Measurements from ENCODE around the gene RAPGEF4.

RAPGEF4 gene

DNA sequence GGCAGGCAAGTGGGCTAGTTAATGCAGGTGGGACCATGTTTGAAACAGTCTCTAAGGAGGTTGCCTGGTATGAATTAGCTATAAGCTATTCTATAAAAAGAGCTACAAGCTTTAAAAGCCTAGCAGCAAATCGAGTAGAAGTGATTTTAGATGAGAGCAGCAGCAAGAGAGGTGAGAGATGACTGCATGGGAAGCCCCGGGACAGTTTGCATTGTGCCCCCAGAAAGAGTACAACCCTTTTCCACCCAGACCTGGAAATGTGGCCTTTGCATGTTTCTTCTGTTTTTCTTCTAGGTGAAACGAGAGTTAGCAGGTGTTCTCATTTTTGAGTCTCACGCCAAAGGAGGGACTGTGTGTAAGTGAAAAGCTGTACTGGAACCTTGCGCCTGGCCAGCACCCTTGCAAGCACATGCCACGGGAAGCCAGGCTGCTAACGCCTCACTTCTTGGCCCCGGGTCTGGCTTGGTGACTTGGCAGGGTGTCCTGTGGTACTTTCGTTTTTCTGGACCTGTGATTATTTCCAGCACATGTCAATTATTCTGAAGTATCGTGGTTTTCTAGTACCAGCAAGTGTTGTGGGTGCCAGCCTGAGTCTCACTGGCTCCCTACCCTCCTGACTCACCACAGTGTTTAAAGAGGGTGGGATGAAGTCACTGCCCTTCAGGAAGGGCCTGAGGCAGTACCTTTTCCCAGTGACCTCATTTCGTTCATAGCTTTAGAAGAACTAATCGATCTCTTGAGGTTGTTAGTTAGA, 249.7 kb downstream of the RAPGEF4 start:
- ATAC-seq (replicated peaks) (no peak), DNase-seq (no peak)
- H3K36me3 Mint-ChIP-seq (ENCODE audit: insufficient read depth), result no peaks in the 10 kb centered on the region
- H3K4me1 Mint-ChIP-seq (ENCODE audit: low read depth in 2 of 2), result peaks cover 3 to 5% of the 10 kb centered on the region in 2 donors
- peaks cover 44 to 56% of the 10 kb centered on the region in 2 donors for H3K27me3 Mint-ChIP-seq
- no peak overlapping the region for H3K4me3 Mint-ChIP-seq
- no peaks in the 10 kb centered on the region for H3K9me3 Mint-ChIP-seq
- no peak overlapping the region for H3K27ac Mint-ChIP-seq

GRCh38 chr2:172986040-172986439, 250.4 kb downstream of the RAPGEF4 start:
- Mint-ChIP-seq H3K27ac (no peak overlapping the region), H3K4me1 (ENCODE audit: low read depth in 2 of 2) (peaks cover 3 to 5% of the 10 kb centered on the region in 2 donors), H3K4me3 (no peak overlapping the region), H3K9me3 (no peaks in the 10 kb centered on the region), H3K36me3 (ENCODE audit: insufficient read depth) (no peaks in the 10 kb centered on the region), H3K27me3 (peaks cover 50 to 55% of the 10 kb centered on the region in 2 donors)
- no peak for ATAC-seq (replicated peaks)
- DNase-seq, result no peak

DNA sequence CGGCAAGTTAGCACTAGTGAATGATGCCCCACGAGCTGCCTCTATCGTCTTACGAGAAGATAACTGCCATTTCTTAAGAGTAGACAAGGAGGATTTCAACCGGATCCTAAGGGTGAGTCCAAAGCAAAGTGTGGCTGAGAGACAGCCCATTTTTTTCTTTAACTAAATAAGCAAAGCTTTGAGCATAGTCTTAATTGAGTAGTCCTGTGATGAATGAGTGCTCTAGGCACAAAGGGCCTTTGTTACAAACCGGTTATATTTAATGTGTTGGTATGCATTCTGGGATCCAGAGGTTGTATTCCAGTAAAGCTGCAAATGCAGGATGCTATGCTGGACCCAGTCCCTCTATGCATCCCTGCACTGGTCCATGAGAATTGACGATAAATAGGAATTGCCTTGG, 253.1 kb downstream of the RAPGEF4 start:
- ATAC-seq (replicated peaks), result no peak
- H3K27ac Mint-ChIP-seq, result no peak overlapping the region
- H3K4me3 Mint-ChIP-seq, result no peak overlapping the region
- DNase-seq, result no peak
- no peaks in the 10 kb centered on the region for H3K36me3 Mint-ChIP-seq (ENCODE audit: insufficient read depth)
- H3K27me3 Mint-ChIP-seq, result peaks cover 43 to 57% of the 10 kb centered on the region in 2 donors
- H3K4me1 Mint-ChIP-seq (ENCODE audit: low read depth in 2 of 2), result peaks cover 3 to 5% of the 10 kb centered on the region in 2 donors
- H3K9me3 Mint-ChIP-seq, result no peaks in the 10 kb centered on the region

DNA sequence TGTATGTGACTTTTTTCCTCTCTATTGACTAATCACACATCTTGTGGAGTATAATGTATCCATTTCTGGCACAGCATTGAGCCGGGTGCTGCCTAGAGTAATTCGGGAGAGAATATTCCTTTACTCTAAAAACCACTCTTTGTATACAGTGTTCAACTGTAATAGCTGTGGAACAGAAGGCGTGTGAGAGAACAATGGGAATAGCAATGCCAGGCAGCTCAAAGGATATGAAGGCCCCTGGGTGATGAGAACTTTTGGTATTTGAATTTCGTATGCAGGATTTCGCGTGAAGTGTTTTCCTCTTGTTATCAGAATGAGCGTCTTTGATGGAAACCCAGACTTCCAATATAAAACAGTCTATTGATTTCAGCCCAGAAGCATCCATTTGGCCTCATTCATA, 255.4 kb downstream of the RAPGEF4 start:
- ATAC-seq (replicated peaks), result no peak

GRCh38 chr2:172993139-172993538, 257.5 kb downstream of the RAPGEF4 start:
- H3K27ac Mint-ChIP-seq, result no peak overlapping the region
- H3K4me3 Mint-ChIP-seq, result no peak overlapping the region
- no peaks in the 10 kb centered on the region for H3K36me3 Mint-ChIP-seq (ENCODE audit: insufficient read depth)
- DNase-seq (no peak), ATAC-seq (replicated peaks) (no peak)
- no peaks in the 10 kb centered on the region for H3K4me1 Mint-ChIP-seq (ENCODE audit: low read depth in 2 of 2)
- H3K9me3 Mint-ChIP-seq, result no peaks in the 10 kb centered on the region
- peaks cover 61 to 74% of the 10 kb centered on the region in 2 donors for H3K27me3 Mint-ChIP-seq

More for the DNA sequence above, 255.4 kb downstream of the RAPGEF4 start:
- H3K4me1 Mint-ChIP-seq (ENCODE audit: low read depth in 2 of 2), result peaks cover 0 to 1% of the 10 kb centered on the region in 2 donors
- H3K27me3 Mint-ChIP-seq, result peaks cover 43 to 55% of the 10 kb centered on the region in 2 donors
- no peaks in the 10 kb centered on the region for H3K9me3 Mint-ChIP-seq
- no peak overlapping the region for H3K27ac Mint-ChIP-seq
- no peak overlapping the region for H3K4me3 Mint-ChIP-seq
- no peak for DNase-seq
- no peaks in the 10 kb centered on the region for H3K36me3 Mint-ChIP-seq (ENCODE audit: insufficient read depth)

DNA sequence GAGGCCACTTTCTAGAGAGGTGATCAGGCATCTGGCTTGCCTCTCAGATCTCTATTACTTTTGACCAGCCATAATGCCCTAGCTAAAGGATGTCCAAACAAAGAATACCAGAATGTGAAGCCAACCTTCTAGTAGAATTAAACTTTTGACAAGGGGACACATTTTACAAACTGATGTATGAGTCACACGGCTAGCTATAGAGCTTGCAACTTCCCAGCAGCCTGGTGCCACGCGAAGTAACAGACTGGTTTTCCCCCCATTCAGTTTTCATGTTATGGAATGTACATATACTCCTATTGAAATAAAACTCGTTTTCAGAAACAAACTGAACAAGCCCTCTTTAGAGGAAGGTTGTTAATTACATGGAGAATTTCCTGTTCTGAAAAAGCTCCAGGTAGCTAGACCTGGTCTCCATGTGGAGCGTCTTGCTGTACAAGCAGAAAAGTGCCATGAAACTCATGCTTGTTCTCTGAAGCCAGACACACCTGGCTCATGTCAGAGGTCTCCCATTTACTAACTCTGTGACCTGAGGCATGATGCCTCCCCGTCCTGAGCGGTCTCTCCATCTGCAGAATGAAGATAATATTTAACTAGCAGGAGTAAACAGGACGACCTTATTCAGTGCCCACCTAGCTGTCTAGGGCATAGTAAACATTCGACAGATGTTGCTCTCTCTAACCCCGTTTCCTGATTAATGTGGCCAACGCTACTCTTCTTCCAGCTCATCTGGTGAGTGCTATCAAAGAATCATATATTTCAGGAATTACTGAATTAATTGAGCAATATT, 258.5 kb downstream of the RAPGEF4 start:
- Mint-ChIP-seq H3K36me3 (ENCODE audit: insufficient read depth) (no peaks in the 10 kb centered on the region), H3K27me3 (peaks cover 58 to 80% of the 10 kb centered on the region in 2 donors), H3K4me1 (ENCODE audit: low read depth in 2 of 2) (no peaks in the 10 kb centered on the region), H3K27ac (no peak overlapping the region), H3K4me3 (no peak overlapping the region), H3K9me3 (no peaks in the 10 kb centered on the region)
- DNase-seq (no peak), ATAC-seq (replicated peaks) (no peak)

DNA sequence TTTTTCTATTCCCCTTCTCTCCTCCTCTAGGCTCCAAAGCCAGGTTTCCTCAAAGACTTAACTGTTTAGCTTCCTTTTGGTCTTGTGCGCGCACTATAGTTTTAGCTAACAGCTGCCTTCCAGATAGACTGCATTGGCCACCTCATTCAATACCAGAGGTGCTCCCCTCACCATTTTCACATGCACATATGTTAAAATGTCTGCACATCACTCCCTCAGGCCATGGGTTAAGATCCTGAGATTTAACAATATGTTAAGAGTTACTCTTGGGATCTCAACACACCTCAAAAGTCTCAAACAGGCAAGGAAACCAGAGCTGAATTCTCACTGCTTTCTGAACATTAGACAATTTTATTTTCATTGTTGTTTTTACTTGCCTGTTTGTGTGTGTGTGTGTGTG, 259.2 kb downstream of the RAPGEF4 start:
- ATAC-seq (replicated peaks) (no peak), DNase-seq (no peak)
- no peak overlapping the region for H3K4me3 Mint-ChIP-seq
- H3K27me3 Mint-ChIP-seq, result peaks cover 50 to 73% of the 10 kb centered on the region in 2 donors
- H3K27ac Mint-ChIP-seq, result no peak overlapping the region
- H3K36me3 Mint-ChIP-seq (ENCODE audit: insufficient read depth), result no peaks in the 10 kb centered on the region
- H3K9me3 Mint-ChIP-seq, result no peaks in the 10 kb centered on the region
- H3K4me1 Mint-ChIP-seq (ENCODE audit: low read depth in 2 of 2), result no peaks in the 10 kb centered on the region

DNA sequence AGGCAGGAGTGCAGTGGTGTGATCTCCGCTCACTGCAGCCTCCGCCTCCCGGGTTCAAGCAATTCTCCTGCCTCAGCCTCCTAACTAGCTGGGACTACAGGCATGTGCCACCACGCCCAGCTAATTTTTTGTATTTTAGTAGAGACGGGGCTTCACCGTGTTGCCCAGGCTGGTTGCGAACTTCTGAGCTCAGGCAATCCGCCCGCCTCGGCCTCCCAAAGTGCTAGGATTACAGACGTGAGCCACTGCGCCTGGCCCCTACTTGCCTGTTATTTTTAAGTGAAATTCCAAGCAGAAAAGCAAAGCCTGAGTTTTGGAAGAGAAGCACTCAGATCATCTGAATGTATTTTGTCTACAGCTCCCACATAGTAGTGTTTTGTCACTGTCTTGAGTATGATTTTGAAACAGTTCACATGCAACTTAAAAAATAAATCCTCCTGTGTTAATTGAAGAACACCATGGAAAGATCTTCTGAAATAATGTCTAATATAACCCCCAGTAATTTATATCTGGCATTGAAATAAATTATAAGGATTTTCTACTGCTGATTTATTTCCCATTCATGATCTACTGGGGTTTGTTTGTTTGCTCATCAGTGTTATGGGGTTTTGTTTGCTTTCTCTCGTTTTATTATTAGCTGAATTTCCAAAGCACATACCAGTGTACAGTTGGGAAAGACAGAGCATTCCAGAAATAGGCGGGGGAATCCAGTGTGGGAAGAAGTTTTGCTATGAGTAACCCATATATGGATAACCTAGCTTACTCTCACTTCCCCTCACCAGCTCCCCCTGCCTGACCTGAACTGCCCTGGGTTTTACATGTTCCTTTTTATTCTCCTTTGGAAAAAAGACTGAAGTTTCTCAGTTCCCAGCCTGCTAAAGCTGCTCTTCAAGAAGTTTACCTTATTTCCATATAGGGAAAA, 259.9 kb downstream of the RAPGEF4 start:
- H3K9me3 Mint-ChIP-seq, result no peaks in the 10 kb centered on the region
- no peaks in the 10 kb centered on the region for H3K4me1 Mint-ChIP-seq (ENCODE audit: low read depth in 2 of 2)
- DNase-seq (no peak), ATAC-seq (replicated peaks) (no peak)
- no peak overlapping the region for H3K27ac Mint-ChIP-seq
- H3K36me3 Mint-ChIP-seq (ENCODE audit: insufficient read depth), result no peaks in the 10 kb centered on the region
- H3K27me3 Mint-ChIP-seq, result peaks cover 49 to 69% of the 10 kb centered on the region in 2 donors
- no peak overlapping the region for H3K4me3 Mint-ChIP-seq

DNA sequence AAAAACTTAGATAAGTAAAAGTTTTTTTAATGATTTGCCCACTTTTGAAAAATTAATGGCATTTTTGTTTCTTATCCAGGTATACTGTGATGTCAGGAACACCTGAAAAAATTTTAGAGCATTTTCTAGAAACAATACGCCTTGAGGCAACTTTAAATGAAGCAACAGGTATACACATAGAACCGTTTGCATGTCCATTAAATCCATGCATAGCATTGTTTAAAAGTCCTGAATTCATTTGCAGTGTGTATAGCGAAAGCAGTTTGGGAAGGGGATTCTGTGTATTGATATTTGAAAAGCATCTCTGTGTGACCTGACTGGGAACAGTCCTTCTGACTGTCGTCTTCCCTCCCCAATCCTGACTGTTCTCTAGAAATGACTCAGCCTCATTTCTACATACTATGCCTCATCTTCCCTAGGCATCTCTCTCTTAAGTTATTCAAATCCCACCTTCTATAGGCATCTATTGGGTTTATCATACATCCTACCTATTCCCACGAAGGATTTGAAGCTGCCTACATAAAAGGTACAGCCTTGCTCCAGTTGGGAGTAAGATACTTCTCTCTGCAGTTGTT, 260.8 kb downstream of the RAPGEF4 start:
- no peaks in the 10 kb centered on the region for H3K4me1 Mint-ChIP-seq (ENCODE audit: low read depth in 2 of 2)
- no peaks in the 10 kb centered on the region for H3K36me3 Mint-ChIP-seq (ENCODE audit: insufficient read depth)
- ATAC-seq (replicated peaks), result no peak
- H3K9me3 Mint-ChIP-seq, result no peaks in the 10 kb centered on the region
- H3K4me3 Mint-ChIP-seq, result no peak overlapping the region
- H3K27ac Mint-ChIP-seq, result no peak overlapping the region
- no peak for DNase-seq
- H3K27me3 Mint-ChIP-seq, result peaks cover 50 to 68% of the 10 kb centered on the region in 2 donors

DNA sequence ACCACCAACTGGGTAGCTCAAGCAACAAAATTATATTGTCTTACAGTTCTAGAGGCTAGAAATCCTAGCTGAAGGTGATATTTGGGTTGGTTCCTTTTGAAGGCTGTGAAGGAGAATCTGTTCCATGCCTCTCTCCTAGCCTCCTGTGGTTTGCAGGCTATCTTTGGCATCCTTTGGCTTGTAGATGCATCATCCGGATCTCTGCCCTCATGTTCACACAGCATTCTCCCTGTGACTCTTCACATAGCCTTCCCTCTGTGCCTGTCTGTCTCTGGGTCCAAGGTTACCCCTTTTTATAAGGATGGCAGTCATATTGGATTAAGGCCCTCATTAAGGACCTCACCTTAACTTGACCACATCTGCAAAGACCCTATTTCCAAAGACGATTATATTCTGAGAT, 261.4 kb downstream of the RAPGEF4 start:
- no peak for DNase-seq
- Mint-ChIP-seq H3K4me3 (no peak overlapping the region), H3K9me3 (no peaks in the 10 kb centered on the region), H3K27me3 (peaks cover 56 to 72% of the 10 kb centered on the region in 2 donors), H3K4me1 (ENCODE audit: low read depth in 2 of 2) (no peaks in the 10 kb centered on the region), H3K27ac (no peak overlapping the region), H3K36me3 (ENCODE audit: insufficient read depth) (no peaks in the 10 kb centered on the region)
- no peak for ATAC-seq (replicated peaks)

- H3K9me3 Mint-ChIP-seq, result no peaks in the 10 kb centered on the region
- no peaks in the 10 kb centered on the region for H3K36me3 Mint-ChIP-seq (ENCODE audit: insufficient read depth)
- H3K27me3 Mint-ChIP-seq, result peaks cover 57 to 58% of the 10 kb centered on the region in 2 donors
- H3K27ac Mint-ChIP-seq, result no peak overlapping the region
- ATAC-seq (replicated peaks), result no peak
- DNase-seq, result no peak
- no peak overlapping the region for H3K4me3 Mint-ChIP-seq
- no peaks in the 10 kb centered on the region for H3K4me1 Mint-ChIP-seq (ENCODE audit: low read depth in 2 of 2)
Measured at GRCh38 chr2:172998547-172999272, 263.1 kb downstream of the RAPGEF4 start.

DNA sequence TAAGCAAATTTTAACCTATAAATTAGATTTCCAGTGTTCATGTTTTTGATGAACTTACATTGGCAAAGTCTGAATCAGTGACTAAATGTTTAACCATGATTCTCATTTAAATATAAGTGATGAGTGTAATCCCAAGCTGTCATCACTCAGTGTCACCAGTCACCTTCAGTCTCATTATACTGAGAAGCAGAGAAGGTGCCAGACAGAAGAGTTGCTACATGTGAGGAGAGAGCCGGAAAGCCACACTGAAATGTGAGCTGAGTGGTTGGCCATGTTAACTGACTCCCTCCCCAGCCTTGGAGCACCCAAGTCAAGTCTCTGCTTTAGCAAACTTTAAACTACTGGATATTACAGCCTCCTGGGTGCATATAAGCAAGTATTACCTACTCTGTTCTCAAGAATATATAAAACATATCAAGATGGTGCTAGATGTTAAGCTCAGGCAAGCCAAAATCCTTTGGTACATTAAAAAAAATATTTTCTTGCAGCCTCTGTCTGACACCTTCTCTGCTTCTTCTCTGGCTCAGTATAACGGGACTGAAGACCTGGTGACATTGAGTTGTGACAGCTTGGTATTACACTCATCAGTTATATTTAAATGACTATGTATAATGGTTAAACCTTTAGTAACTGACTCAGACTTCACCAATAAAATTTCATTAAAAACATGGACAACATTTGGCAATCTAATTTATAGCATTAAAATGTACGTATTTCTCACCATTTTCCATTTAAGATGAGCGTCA, 264.2 kb downstream of the RAPGEF4 start:
- no peaks in the 10 kb centered on the region for H3K9me3 Mint-ChIP-seq
- ATAC-seq (replicated peaks) (no peak), DNase-seq (no peak)
- H3K36me3 Mint-ChIP-seq (ENCODE audit: insufficient read depth), result no peaks in the 10 kb centered on the region
- peaks cover 49 to 50% of the 10 kb centered on the region in 2 donors for H3K27me3 Mint-ChIP-seq
- H3K4me3 Mint-ChIP-seq, result no peak overlapping the region
- no peak overlapping the region for H3K27ac Mint-ChIP-seq
- no peaks in the 10 kb centered on the region for H3K4me1 Mint-ChIP-seq (ENCODE audit: low read depth in 2 of 2)
